BE2C (cell line): ENCODE data around the gene DIAPH3.

Experiments
- DNase-seq: peaks from one replicate; pipeline ENCODE4 v3.0.0-alpha.2; 2020
- H3K27me3 ChIP-seq: fragments of 250-450 bp; sonication (Bioruptor Pico); 2 replicates; pipeline ENCODE4 v1.5.1; 2020; ENCODE audit warnings: mild to moderate bottlenecking
- H3K36me3 ChIP-seq: fragments of 250-450 bp; sonication (Bioruptor Pico); 2 replicates; pipeline ENCODE4 v1.5.1; 2020; ENCODE audit warnings: mild to moderate bottlenecking
- H3K4me1 ChIP-seq: fragments of 250-450 bp; sonication (Bioruptor Pico); 2 replicates; pipeline ENCODE4 v1.5.1; 2020
- H3K4me3 ChIP-seq: 2 replicates; pipeline ENCODE4 v1.5.1; 2011; ENCODE audit warnings: low read depth, low read length
- H3K9me3 ChIP-seq: fragments of 250-450 bp; sonication (Bioruptor Pico); 2 replicates; pipeline ENCODE4 v1.5.1; 2020
- TF ChIP-seq, protein P1 (sequence below): IDR thresholded peaks from 2 replicates; pipeline ENCODE4 v1.5.1; 2012; ENCODE audit warnings: mild to moderate bottlenecking, low read depth, low read length

Gene DIAPH3

DNA sequence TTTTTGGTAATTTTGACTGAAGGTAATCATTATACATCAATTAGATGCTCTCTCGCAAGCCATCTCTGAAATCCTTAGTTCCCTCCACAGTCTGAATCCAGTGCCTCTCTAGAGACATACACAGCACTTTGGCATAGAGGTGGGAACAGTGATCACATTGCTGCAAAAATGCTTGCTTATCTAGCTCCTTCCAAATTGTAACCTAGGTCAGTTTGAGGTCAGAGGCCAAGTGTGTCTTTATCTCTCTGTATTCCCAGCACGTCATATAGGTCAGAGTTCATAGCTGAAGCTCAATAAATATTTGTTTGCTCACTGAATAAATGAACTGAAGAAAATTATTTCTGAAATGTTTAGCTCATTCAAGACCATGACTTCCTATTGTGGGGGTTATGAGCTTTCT, 462.5 kb downstream of the DIAPH3 start:
- peaks cover 1% of the 10 kb centered on the region; the same call in 1 of the 2 replicates for H3K4me1 ChIP-seq

DNA sequence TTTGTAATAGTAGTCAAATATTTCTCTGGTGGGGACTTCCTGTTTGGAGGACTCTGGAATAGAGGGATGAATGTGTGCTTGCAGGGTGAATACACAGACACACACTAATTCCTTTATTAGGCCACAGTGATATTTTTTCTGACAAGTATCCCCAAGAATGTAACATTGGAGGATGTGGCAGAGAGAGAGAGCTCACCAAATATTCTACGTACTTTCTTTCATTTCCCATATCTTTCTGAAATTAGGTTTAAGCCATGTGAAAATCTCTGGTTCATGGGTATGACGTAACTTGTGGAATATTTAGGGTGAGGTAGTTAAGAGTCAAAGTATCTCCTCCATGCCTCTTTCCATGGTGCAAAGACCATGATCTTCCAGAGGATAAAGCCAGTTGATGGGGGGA, 463.4 kb downstream of the DIAPH3 start:
- no peak for DNase-seq
- Histone ChIP-seq H3K9me3 (no peaks in the 10 kb centered on the region), H3K27me3 (no peaks in the 10 kb centered on the region), H3K4me3 (no peak overlapping the region), H3K36me3 (no peaks in the 10 kb centered on the region), H3K4me1 (peaks cover 3% of the 10 kb centered on the region; the same call in 1 of the 2 replicates)
- TF ChIP-seq, protein P1, sequence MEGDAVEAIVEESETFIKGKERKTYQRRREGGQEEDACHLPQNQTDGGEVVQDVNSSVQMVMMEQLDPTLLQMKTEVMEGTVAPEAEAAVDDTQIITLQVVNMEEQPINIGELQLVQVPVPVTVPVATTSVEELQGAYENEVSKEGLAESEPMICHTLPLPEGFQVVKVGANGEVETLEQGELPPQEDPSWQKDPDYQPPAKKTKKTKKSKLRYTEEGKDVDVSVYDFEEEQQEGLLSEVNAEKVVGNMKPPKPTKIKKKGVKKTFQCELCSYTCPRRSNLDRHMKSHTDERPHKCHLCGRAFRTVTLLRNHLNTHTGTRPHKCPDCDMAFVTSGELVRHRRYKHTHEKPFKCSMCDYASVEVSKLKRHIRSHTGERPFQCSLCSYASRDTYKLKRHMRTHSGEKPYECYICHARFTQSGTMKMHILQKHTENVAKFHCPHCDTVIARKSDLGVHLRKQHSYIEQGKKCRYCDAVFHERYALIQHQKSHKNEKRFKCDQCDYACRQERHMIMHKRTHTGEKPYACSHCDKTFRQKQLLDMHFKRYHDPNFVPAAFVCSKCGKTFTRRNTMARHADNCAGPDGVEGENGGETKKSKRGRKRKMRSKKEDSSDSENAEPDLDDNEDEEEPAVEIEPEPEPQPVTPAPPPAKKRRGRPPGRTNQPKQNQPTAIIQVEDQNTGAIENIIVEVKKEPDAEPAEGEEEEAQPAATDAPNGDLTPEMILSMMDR, result no peak

More for the DNA sequence above, 462.5 kb downstream of the DIAPH3 start:
- Histone ChIP-seq H3K9me3 (no peaks in the 10 kb centered on the region), H3K4me3 (no peak overlapping the region), H3K36me3 (no peaks in the 10 kb centered on the region), H3K27me3 (no peaks in the 10 kb centered on the region)
- TF ChIP-seq, protein P1, result no peak
- no peak for DNase-seq

DNA sequence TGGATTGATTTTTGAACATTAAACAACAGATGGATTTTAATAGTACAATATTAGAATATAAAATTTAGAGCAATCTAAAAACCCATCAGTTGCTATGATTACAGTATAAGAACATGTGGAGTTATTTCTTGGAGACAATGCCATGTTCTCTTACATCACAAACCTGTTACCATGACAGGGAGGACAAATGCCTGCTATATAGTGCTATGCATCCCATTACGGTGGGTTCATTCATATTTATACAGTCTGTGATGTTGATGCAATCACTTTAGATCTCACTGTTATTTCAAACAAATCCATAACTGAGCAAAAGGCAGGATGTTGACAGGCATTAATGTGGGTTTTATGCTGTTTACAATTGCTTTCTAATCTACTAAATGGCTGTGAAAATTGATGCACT, 467.5 kb downstream of the DIAPH3 start:
- TF ChIP-seq, protein P1, result no peak
- H3K9me3 ChIP-seq, result no peaks in the 10 kb centered on the region

DNA sequence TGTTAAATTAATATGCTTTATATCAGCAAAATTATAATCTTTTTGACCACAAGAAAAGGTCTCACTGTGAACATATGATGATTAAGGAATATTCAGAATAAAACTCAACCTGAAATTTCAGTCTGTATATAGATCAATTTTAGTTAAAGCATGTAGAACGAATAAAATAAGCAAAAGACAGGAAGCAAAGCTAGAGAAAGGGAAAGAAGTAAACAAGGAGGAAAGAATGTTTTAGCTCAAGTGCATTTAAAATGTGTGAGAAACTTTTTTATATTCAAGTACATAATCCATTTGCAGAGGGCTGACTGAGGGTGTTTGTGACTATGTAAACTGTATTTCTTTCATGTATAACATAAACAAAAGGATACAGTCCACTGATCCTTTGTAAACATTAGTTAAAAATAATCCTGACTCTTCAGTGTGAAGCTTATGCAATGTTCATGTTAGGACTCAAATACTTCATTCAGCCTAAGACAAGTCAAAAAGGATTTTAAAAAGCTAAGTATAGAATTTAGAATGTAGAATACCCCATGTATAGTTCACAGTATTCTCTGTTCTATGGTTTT, 472.1 kb downstream of the DIAPH3 start:
- no peak for DNase-seq
- TF ChIP-seq, protein P1, result no peak
- Histone ChIP-seq H3K4me3 (no peak overlapping the region), H3K9me3 (no peaks in the 10 kb centered on the region), H3K4me1 (peaks cover 35% of the 10 kb centered on the region), H3K27me3 (no peaks in the 10 kb centered on the region), H3K36me3 (no peaks in the 10 kb centered on the region)

More for the DNA sequence above, 467.5 kb downstream of the DIAPH3 start:
- DNase-seq, result no peak
- H3K4me3 ChIP-seq, result no peak overlapping the region
- no peaks in the 10 kb centered on the region for H3K27me3 ChIP-seq
- peaks cover 7% of the 10 kb centered on the region; the same call in 1 of the 2 replicates for H3K4me1 ChIP-seq
- no peaks in the 10 kb centered on the region for H3K36me3 ChIP-seq

DNA sequence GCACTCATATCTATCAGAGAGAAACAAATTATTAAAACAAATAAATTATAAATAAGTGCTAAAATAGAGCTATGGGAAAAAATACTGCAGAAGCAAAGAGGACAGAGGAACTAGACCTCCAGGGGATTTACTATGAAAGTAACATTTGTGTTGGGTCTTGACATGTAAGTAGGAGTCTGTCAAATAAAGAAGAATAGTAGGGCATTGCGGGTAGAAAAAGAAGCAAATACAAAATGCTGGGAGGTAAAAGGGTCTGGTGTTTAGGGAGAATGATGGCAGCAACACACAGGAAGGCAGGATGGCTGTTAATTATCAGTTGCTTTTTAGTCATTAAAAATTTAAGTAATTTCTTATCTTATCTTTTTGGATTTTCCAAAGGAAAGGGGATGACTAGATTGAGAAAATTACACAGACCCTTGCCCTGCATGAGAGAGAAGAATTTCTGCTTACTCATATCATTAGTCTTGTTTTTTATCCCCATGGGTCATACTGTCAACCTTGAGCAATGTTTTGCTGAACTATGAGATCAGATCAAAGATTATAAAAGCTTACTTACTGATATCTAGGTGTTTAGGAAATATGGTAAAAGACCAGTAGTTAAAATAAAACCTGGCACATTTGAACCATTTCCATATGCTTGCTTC, 472.7 kb downstream of the DIAPH3 start:
- Histone ChIP-seq H3K9me3 (no peaks in the 10 kb centered on the region), H3K4me1 (peaks cover 38% of the 10 kb centered on the region), H3K27me3 (no peaks in the 10 kb centered on the region), H3K36me3 (no peaks in the 10 kb centered on the region), H3K4me3 (no peak overlapping the region)
- no peak for DNase-seq
- TF ChIP-seq, protein P1, result no peak

DNA sequence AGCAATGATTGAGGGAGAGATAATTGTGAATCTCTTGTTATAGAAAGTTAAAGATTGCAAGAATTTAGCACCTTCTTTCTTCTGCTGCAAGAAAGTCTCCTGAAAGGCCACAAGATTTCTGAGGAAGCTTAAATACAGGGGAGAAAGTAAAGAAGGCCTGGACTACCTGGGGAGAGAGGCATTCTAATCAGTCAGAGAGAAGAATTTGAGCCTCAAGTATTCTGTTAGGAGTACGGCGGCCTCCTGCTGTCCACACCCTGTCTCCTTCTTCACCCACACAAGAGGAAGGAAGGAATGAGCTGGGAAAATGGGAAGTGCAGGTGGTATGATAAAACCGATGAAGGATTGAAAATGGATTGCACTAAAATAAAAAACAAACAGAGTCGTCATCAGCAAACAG, 474.7 kb downstream of the DIAPH3 start:
- DNase-seq, result no peak
- Histone ChIP-seq H3K9me3 (no peaks in the 10 kb centered on the region), H3K27me3 (no peaks in the 10 kb centered on the region), H3K36me3 (no peaks in the 10 kb centered on the region), H3K4me3 (no peak overlapping the region), H3K4me1 (peaks cover 49% of the 10 kb centered on the region)
- TF ChIP-seq, protein P1, result no peak
